Esophagus squamous epithelium (tissue), 4 donors: ENCODE results near the gene EVI2B.

Source experiments
- CTCF ChIP-seq, 6 experiments: fragments of 450-650 bp in 4 of 6; fragments of 200-600 bp in 2 of 6; sonication (generic) in 2 of 6; IDR thresholded peaks; one replicate each; pipeline ENCODE4 v1.5.1; 2016 to 2019; ENCODE audit warnings: antibody characterized with exemption in 6 of 6, mild to moderate bottlenecking in 4 of 6, moderate library complexity in 4 of 6
- POLR2A ChIP-seq, 4 donors: fragments of 450-650 bp; IDR thresholded peaks; one replicate each; pipeline ENCODE4 v1.6.1; 2017; ENCODE audit warnings: antibody characterized with exemption in 4 of 4, mild to moderate bottlenecking in 4 of 4, moderate library complexity in 3 of 4

DNA sequence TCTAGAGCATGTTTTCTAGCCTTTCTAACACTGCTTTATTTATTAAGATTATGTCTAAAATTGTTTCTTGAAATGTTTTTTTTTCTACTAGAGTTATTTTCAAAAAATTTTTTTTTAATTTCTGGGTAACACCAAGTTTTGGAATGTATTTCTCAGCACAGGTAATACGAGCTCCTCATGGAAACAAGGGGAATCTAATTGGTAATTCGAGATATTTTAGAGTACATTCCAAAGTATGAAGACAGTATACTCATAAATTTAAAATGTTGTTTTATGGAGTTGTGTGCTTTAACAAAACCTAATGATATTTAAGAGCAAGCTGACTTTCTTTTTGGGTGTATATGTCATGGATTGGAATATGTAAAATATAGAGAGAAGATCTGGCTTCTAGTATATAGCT lies 59.2 kb downstream of the EVI2B start:
- TF ChIP-seq POLR2A (IDR thresholded peaks at IDR 0.05): no peak
- no peak for TF ChIP-seq CTCF (IDR thresholded peaks at IDR 0.05)
